ENCODE results near the gene ATP6V1E1. TPM values are rescaled to one million over a fixed set of nuclear protein-coding genes. Genes with fewer than 3 reads are reported as not detected.

ATP6V1E1 gene
- total and polyA plus RNA-seq, 10 of the 15 experiments (the other 5 are each of a cell fraction or from before 2014, with no cell fraction given) = 66.7 to 128 (median 87.9) TPM

GRCh38 chr22:17549655-17550054 lies 78.9 kb downstream of the ATP6V1E1 start:
- POLR2A ChIA-PET = no interaction called here

GRCh38 chr22:17549183-17549582 lies 79.4 kb downstream of the ATP6V1E1 start:
- Histone ChIP-seq H3K4me1 (ENCODE audit: control insufficient read depth, insufficient read depth, low read length) (no peaks in the 10 kb centered on the region), H2AFZ (ENCODE audit: control insufficient read depth, low read depth, low read length) (no peak overlapping the region), H3K36me3 (ENCODE audit: control insufficient read depth in 2 of 2, insufficient read depth in 2 of 2, low read length in 1 of 2) (no peaks in the 10 kb centered on the region), H3K4me3 (no peak overlapping the region), H4K20me1 (ENCODE audit: control insufficient read depth, insufficient read depth) (no peaks in the 10 kb centered on the region), H3K27ac (ENCODE audit: control insufficient read depth, insufficient read depth) (no peak overlapping the region), H3K9ac (ENCODE audit: control insufficient read depth, insufficient read depth, low read length) (no peak overlapping the region), H3K79me2 (ENCODE audit: control insufficient read depth, insufficient read depth, low read length) (no peaks in the 10 kb centered on the region), H3K9me3 (replicated peaks; ENCODE audit: control insufficient read depth, insufficient read depth, low read length) (no peaks in the 10 kb centered on the region), H3K27me3 (replicated peaks in 1 of 2; ENCODE audit: control insufficient read depth in 2 of 2, insufficient read depth in 2 of 2, low read length in 1 of 2) (no peaks in the 10 kb centered on the region), H3K4me2 (ENCODE audit: control insufficient read depth, insufficient read depth) (no peak overlapping the region)
- ATAC-seq (no peak), FAIRE-seq (no peak), DNase-seq (ENCODE audit: low read depth, low spot score) (no peak)
- CTCF ChIA-PET = interaction anchor here (0.7 to 1.4 kb wide), 2 partner anchors 192 to 377 kb away, joined by 3 to 4 read pairs; no protein-coding TSS in a partner anchor
- POLR2A ChIA-PET = no interaction called here
- no TSS peak for BruUV-seq (replicated peaks)
- RAD21 ChIA-PET (ENCODE audit: unreplicated experiment) = no interaction called here
- in situ Hi-C loops (cut with MboI) (no loop called here), intact Hi-C loops (cut with micrococcal nuclease; ENCODE audit: unreplicated experiment) (no loop called here)
- SMC1A ChIA-PET (ENCODE audit: uncharacterized antibody, unreplicated experiment) = no interaction called here
- 58% methylated on average over 10 of the region's 10 CpGs for WGBS (ENCODE audit: insufficient coverage, insufficient replicate concordance, low lambda C conversion rate, missing lambda C conversion rate)
- TF ChIP-seq TCF3 (IDR thresholded peaks at IDR 0.05; ENCODE audit: borderline replicate concordance, insufficient read depth, low read depth, low read length) (no peak), SMAD5 (IDR thresholded peaks at IDR 0.05; ENCODE audit: low read depth) (no peak), PRDM15 (CRISPR knock-in tag; IDR thresholded peaks at IDR 0.05) (no peak), MAX (IDR thresholded peaks at IDR 0.05; ENCODE audit: low read depth, low read length) (no peak), IKZF1 (conservative IDR thresholded peaks at IDR 0.05) (no peak), HDGF (IDR thresholded peaks at IDR 0.05) (no peak), SIN3A (IDR thresholded peaks at IDR 0.05; ENCODE audit: low read depth, low read length) (no peak), SMAD1 (IDR thresholded peaks at IDR 0.05; ENCODE audit: low read depth, partially characterized antibody) (no peak)

More at GRCh38 chr22:17549655-17550054, 78.9 kb downstream of the ATP6V1E1 start:
- ChIA-PET CTCF (interaction anchor here (0.7 kb wide), 1 partner anchor 378 kb away, joined by 3 read pairs; no protein-coding TSS in a partner anchor), RAD21 (ENCODE audit: unreplicated experiment) (no interaction called here), SMC1A (ENCODE audit: uncharacterized antibody, unreplicated experiment) (no interaction called here)
- 71% methylated on average over 5 of the region's 5 CpGs for WGBS (ENCODE audit: insufficient coverage, insufficient replicate concordance, low lambda C conversion rate, missing lambda C conversion rate)
- no peak overlapping the region for H3K4me3 ChIP-seq
- no peak for DNase-seq (ENCODE audit: low read depth, low spot score)
- H2AFZ ChIP-seq (ENCODE audit: control insufficient read depth, low read depth, low read length) = no peak overlapping the region
- intact Hi-C loops (cut with micrococcal nuclease; ENCODE audit: unreplicated experiment) (no loop called here), in situ Hi-C loops (cut with MboI) (no loop called here)
- TF ChIP-seq CHD1 (IDR thresholded peaks at IDR 0.05; ENCODE audit: low read depth, low read length) (no peak), ATF2 (IDR thresholded peaks at IDR 0.05; ENCODE audit: low read length) (no peak), TCF3 (IDR thresholded peaks at IDR 0.05; ENCODE audit: borderline replicate concordance, insufficient read depth, low read depth, low read length) (no peak), RUNX3 (IDR thresholded peaks at IDR 0.05; ENCODE audit: low read length) (no peak), KAT2A (conservative IDR thresholded peaks at IDR 0.05; ENCODE audit: control insufficient read depth, low read depth, low read length) (no peak), SP1 (IDR thresholded peaks at IDR 0.05; ENCODE audit: low read depth, low read length) (no peak), CBX5 (IDR thresholded peaks at IDR 0.05; ENCODE audit: low read depth) (no peak)
- H3K9me3 ChIP-seq (replicated peaks; ENCODE audit: control insufficient read depth, insufficient read depth, low read length) = no peaks in the 10 kb centered on the region
- BruUV-seq (replicated peaks) = no TSS peak
- no peak for ATAC-seq
- H3K27me3 ChIP-seq (replicated peaks in 1 of 2; ENCODE audit: control insufficient read depth in 2 of 2, insufficient read depth in 2 of 2, low read length in 1 of 2) = no peaks in the 10 kb centered on the region
- no peak overlapping the region for H3K4me2 ChIP-seq (ENCODE audit: control insufficient read depth, insufficient read depth)
- no peak for FAIRE-seq
- H4K20me1 ChIP-seq (ENCODE audit: control insufficient read depth, insufficient read depth) = no peaks in the 10 kb centered on the region
- H3K4me1 ChIP-seq (ENCODE audit: control insufficient read depth, insufficient read depth, low read length) = no peaks in the 10 kb centered on the region
- H3K36me3 ChIP-seq (ENCODE audit: control insufficient read depth in 2 of 2, insufficient read depth in 2 of 2, low read length in 1 of 2) = no peaks in the 10 kb centered on the region
- H3K79me2 ChIP-seq (ENCODE audit: control insufficient read depth, insufficient read depth, low read length) = no peaks in the 10 kb centered on the region
- H3K9ac ChIP-seq (ENCODE audit: control insufficient read depth, insufficient read depth, low read length) = no peak overlapping the region
- no peak overlapping the region for H3K27ac ChIP-seq (ENCODE audit: control insufficient read depth, insufficient read depth)

Measured in GM12878 (cell line).